GM18858 (cell line): ENCODE data around the gene GRIP1.

Experiments
- ATAC-seq: cut with Tn5 transposase; IDR thresholded peaks from one replicate; pipeline ENCODE4 v1.9.1; 2021; ENCODE audit not compliant: unreplicated experiment

The GRIP1 gene

GRCh38 chr12:66482351-66483203 lies 196.3 kb downstream of the GRIP1 start:
- ATAC-seq, result no peak

- no peak for ATAC-seq
These were observed 210.9 kb downstream of the GRIP1 start for GRCh38 chr12:66467932-66468331.

- no peak for ATAC-seq
These were observed 217.5 kb downstream of the GRIP1 start for GRCh38 chr12:66461331-66461730.

GRCh38 chr12:66459944-66460482 lies 218.9 kb downstream of the GRIP1 start:
- ATAC-seq, result no peak

GRCh38 chr12:66456612-66457011 lies 222.3 kb downstream of the GRIP1 start:
- ATAC-seq, result no peak

GRCh38 chr12:66453844-66454243 lies 225.0 kb downstream of the GRIP1 start:
- peak; percentile 85 for ATAC-seq

- ATAC-seq, result no peak
These were observed 225.8 kb downstream of the GRIP1 start for GRCh38 chr12:66453120-66453519.

- no peak for ATAC-seq
These were observed 229.3 kb downstream of the GRIP1 start for GRCh38 chr12:66449531-66449930.

- no peak for ATAC-seq
These were observed 231.2 kb downstream of the GRIP1 start for GRCh38 chr12:66447643-66448042.

GRCh38 chr12:66446276-66446675 lies 232.6 kb downstream of the GRIP1 start:
- ATAC-seq, result no peak

- ATAC-seq, result no peak
These were observed 236.8 kb downstream of the GRIP1 start for GRCh38 chr12:66441905-66442559.

- no peak for ATAC-seq
These were observed 240.3 kb downstream of the GRIP1 start for GRCh38 chr12:66438601-66439000.

GRCh38 chr12:66430106-66430505 lies 248.8 kb downstream of the GRIP1 start:
- no peak for ATAC-seq

- no peak for ATAC-seq
These were observed 250.0 kb downstream of the GRIP1 start for GRCh38 chr12:66428870-66429269.

- ATAC-seq, result no peak
These were observed 250.6 kb downstream of the GRIP1 start for GRCh38 chr12:66428261-66428660.

- no peak for ATAC-seq
These were observed 252.2 kb downstream of the GRIP1 start for GRCh38 chr12:66426696-66427095.

GRCh38 chr12:66423266-66423665 lies 255.6 kb downstream of the GRIP1 start:
- no peak for ATAC-seq

GRCh38 chr12:66418908-66419307 lies 260.0 kb downstream of the GRIP1 start:
- ATAC-seq, result no peak

GRCh38 chr12:66417217-66417616 lies 261.7 kb downstream of the GRIP1 start:
- no peak for ATAC-seq

GRCh38 chr12:66409195-66409871 lies 269.5 kb downstream of the GRIP1 start:
- ATAC-seq, result no peak

GRCh38 chr12:66405395-66405794 lies 273.5 kb downstream of the GRIP1 start:
- no peak for ATAC-seq

GRCh38 chr12:66403746-66404145 lies 275.1 kb downstream of the GRIP1 start:
- ATAC-seq, result peak; percentile 70
